Skin epidermis (tissue), 12 donors: ENCODE measurements around the gene CD86.
"Not testable (repeated sequence)": the region's sequence is repeated elsewhere in the genome, so short reads cannot be mapped to it uniquely, and the experiment has no call there.

Experiments used
- H3K27ac ChIP-seq, 21 experiments: fragments of 200-600 bp; sonication (generic) in 11 of 21; one replicate each; pipeline ENCODE4 v1.5.0; 2020; ENCODE audit warnings: mild to moderate bottlenecking in 3 of 21, inconsistent platforms in 2 of 21, moderate library complexity in 2 of 21
- H3K4me3 ChIP-seq, 7 experiments: fragments of 200-600 bp; sonication (generic) in 2 of 7; one replicate each; pipeline ENCODE4 v1.5.0; 2020; ENCODE audit warnings: inconsistent platforms in 2 of 7, mild to moderate bottlenecking in 2 of 7, moderate library complexity in 1 of 7

CD86 gene

DNA sequence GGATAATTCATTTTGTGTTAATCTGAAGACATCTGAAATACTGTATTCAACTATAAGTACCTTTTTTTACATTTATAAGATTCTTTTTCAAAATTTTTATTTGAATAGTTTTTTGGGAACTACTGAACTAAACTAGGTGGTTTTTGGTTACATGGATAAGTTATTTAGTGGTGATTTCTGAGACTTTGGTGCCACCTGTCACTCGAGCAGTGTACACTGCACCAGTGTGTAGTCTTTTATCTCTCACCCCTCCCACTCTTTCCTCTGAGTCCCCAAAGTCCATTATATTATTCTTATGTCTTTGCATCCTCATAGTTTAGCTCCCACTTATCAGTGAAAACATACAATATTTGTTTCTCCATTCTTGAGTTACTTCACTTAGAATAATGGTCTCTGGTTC, 57.6 kb downstream of the CD86 start:
- no peak overlapping the region for H3K4me3 ChIP-seq
- H3K27ac ChIP-seq, result no peak overlapping the region

- Histone ChIP-seq H3K4me3 (no peak overlapping the region), H3K27ac (no peak overlapping the region)
Measured at GRCh38 chr3:122123850-122124249, 68.7 kb downstream of the CD86 start.

DNA sequence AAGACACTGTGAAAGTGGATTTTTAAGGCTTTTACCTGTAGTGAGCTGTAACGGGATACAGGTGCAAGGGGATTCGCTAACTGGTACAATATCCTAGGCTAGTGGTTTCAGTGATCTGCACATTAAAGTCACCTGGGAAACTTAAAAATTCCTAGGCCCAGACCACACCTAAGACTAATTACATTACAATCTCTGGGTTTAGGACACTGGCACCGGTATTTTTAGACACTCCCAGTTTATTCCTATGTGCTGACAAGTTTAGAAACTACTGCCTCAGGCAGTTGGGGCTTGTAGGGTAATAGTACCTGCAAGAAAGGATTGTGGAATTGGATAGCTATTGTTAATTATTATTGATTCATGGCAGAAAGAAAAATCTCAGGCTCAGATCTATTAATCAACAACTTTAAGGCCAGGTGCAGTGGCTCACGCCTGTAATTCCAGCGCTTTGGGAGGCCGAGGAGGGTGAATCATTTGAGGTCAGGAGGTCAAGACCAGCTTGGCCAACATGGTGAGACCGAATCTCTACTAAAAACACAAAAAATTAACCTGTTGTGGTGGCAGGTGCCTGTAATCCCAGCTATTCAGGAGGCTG, 77.9 kb downstream of the CD86 start:
- Histone ChIP-seq H3K4me3 (no peak overlapping the region), H3K27ac (no peak overlapping the region)

DNA sequence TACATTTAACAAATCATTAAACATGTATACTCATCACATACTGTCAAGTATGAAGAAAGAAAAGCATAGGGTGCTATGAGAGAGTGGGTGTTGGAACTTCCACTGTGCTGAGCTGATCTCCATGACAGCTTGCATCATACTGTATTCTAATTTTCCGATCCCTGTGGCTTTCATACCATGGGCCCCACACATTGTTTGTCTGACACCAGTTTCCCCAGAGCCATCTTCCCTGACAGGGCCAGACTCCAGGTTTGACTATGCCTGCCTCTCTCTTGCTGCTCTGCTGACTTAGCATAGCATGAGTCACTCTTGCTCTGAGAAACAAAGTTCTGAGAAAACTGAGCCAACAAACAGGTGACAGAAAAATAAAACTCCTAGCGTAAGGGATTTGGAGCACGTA, 91.3 kb downstream of the CD86 start:
- Histone ChIP-seq H3K4me3 (no peak overlapping the region), H3K27ac (no peak overlapping the region)

GRCh38 chr3:122148941-122149627, 93.9 kb downstream of the CD86 start:
- Histone ChIP-seq H3K27ac (no peak overlapping the region), H3K4me3 (no peak overlapping the region)

GRCh38 chr3:122151480-122151879, 96.3 kb downstream of the CD86 start:
- Histone ChIP-seq H3K27ac (no peak overlapping the region), H3K4me3 (no peak overlapping the region)

DNA sequence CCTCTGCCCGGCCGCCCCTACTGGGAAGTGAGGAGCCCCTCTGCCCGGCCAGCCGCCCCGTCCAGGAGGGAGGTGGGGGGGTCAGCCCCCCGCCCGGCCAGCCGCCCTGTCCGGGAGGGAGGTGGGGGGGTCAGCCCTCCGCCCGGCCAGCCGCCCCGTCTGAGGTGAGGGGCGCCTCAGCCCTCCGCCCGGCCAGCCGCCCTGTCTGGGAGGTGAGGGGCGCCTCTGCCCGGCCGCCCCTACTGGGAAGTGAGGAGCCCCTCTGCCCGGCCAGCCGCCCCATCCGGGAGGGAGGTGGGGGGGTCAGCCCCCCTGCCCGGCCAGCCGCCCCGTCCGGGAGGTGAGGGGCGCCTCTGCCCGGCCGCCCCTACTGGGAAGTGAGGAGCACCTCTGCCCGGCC, 109.8 kb downstream of the CD86 start:
- not testable (repeated sequence) for H3K27ac ChIP-seq

DNA sequence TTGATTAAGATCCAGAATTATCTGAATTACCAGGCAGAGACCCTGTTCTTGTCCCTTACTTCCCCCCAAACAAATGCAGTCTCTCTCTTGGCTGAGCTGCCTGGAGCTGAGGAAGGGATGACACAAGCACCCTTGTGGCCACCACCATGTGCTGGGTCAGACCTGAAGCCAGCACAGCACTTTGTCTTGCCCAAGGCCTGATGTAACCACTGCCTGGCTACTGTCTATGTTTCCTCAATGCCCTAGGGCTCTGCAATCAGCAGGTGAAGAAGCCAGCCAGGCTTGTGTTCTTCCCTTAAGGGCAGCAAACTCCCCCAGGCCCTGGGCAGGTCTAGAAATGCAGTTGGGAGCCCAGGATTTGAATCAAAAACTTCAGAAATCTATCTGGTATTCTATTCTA, 112.5 kb downstream of the CD86 start:
- Histone ChIP-seq H3K4me3 (no peak overlapping the region), H3K27ac (no peak overlapping the region)

More for the DNA sequence above, 109.8 kb downstream of the CD86 start:
- not testable (repeated sequence) for H3K4me3 ChIP-seq

GRCh38 chr3:122168044-122168443, 112.9 kb downstream of the CD86 start:
- Histone ChIP-seq H3K27ac (no peak overlapping the region), H3K4me3 (no peak overlapping the region)

GRCh38 chr3:122169911-122170310, 114.7 kb downstream of the CD86 start:
- no peak overlapping the region for H3K27ac ChIP-seq

More at GRCh38 chr3:122169911-122170310, 114.7 kb downstream of the CD86 start:
- H3K4me3 ChIP-seq, result no peak overlapping the region
